Measurements from ENCODE around the gene HPSE2.
"Not testable (repeated sequence)": the region's sequence is repeated elsewhere in the genome, so short reads cannot be mapped to it uniquely, and the experiment has no call there.

HPSE2 gene

DNA sequence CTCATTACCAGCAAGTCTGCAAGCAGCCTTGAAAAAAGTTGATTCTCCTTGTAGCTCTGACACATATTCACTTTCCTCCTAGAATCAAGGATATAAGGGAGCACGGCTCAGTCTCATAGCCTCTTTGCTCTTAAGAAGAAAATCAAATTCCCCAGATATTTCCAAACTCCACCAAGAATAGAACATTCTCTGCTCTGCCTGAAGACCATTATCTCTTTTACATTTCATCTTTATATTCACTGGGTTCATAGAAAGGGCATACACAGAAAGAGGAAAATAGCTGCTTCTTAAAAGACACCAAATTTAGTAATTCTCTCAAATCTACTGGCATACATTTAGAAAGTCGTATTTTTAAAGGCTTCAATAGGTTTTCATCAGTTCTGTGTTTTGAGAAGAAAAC lies 92.0 kb downstream of the HPSE2 start:
- no peak for DNase-seq

- no peak for DNase-seq
Observed at GRCh38 chr10:99143011-99143410, 92.6 kb downstream of the HPSE2 start.

DNA sequence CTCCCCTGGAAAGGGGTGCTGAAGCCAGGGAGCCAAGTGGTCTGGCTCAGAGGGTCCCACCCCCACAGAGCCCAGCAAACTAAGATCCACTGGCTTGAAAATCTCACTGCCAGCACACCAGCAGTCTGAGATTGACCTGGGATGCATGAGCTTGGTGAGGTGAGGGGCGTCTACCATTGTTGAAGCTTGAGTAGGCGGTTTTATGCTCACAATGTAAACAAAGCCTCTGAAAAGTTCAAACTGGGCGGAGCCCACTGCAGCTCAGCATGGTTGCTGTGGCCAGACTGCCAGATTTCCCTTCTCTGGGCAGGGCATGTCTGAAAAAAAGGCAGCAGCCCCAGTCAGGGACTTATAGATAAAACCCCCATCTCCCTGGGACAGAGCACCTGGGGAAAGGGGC lies 102.8 kb downstream of the HPSE2 start:
- DNase-seq = not testable (repeated sequence)

DNA sequence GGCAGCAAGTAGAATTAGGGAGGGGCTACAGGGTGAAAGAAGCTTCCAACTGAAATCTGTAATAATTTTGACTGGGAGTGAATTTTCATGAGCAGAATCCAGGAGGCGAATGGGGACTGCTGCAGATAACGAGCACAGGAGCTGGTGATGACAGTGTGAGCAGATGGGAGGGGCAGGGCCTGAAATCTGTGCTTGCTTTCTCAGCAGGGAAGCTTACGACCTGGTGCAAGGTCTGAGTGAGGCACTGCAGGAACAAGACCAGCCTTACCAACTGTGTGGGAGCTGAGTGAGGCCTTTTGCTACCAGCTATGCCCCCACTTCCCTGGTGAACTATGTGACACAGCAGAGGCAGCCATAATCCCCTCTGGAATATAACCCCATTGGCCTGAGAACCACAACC lies 109.8 kb downstream of the HPSE2 start:
- no peak for DNase-seq

DNA sequence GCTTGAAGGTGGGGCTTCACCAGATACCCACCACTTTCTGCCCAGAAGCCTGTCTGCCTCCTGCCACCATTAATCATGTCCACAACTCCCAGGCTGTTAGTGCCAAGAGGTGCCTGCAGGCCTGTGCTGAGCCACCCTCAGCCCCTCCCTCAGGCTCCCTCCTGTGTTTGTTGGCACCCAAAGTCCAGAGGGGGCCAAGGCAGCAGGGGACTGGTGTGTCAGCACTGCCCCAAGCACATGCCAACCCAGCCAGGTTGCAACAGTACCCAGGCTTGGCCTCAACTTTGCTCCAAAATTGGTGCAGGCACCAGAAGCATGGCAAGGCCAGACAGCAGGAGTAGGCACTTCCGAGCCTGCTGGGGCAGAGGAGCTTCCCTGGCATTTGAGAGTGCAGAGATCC lies 111.3 kb downstream of the HPSE2 start:
- DNase-seq = no peak

GRCh38 chr10:99123851-99124250 lies 111.8 kb downstream of the HPSE2 start:
- no peak for DNase-seq

- no peak for DNase-seq
Observed at GRCh38 chr10:99123336-99123735, 112.3 kb downstream of the HPSE2 start.

- DNase-seq = no peak
Observed at GRCh38 chr10:99119258-99119748, 116.3 kb downstream of the HPSE2 start.

DNA sequence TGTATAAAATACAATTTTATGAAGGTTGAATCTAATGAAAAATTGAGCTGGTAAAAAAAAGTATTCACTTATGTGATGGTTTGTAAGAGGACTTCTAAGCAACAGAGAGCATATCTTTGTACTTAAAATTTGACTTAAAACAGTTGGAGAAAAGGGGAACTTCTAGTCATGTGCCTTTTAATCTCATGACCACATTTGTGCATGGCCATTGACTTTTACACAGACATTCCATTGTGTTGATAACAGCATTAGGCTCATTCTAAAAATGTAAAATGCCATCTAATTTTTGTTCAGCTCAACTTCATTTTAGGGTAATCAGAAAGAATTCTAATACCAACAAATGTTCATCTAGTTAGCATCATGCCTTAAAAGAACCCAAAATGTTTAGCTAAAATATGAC lies 119.9 kb downstream of the HPSE2 start:
- no peak for DNase-seq

DNA sequence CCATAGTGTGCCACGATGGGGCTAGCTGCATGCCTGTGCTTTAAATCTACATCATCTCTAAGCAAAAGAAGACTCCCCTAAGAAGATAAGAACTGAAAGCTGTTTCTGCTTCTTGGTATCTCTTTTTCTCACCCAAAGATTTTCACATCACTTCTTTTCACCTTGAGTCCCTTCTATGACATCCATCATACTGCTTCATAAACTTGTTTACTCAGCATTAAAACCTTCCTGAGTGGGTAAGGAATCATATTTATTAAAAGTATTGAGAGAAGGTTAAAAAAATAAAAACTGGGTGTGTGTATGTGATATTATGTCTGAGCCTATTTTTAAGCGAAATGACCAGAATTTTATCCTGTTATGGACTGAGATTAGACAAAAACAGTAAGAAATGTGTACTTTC lies 150.3 kb downstream of the HPSE2 start:
- DNase-seq = no peak

DNA sequence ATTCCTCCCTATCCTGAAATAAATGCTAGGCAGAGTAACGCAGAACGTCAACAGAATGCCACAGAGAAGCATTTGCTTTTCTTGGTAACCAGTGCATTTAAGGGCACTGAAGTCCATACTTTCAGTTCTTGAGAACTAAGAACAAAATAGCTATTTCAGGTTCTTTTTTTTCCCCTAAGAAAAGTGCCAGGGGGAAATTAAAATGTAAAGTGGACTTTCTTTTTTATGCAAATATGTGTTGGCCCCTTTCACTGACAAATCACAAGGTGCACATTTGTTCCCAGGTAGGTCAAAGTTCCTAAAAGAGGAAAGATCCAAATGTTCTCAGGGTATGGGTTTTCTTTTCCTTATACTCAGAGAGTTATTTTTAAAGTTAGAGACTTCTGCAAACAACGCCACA lies 151.5 kb downstream of the HPSE2 start:
- no peak for DNase-seq

DNA sequence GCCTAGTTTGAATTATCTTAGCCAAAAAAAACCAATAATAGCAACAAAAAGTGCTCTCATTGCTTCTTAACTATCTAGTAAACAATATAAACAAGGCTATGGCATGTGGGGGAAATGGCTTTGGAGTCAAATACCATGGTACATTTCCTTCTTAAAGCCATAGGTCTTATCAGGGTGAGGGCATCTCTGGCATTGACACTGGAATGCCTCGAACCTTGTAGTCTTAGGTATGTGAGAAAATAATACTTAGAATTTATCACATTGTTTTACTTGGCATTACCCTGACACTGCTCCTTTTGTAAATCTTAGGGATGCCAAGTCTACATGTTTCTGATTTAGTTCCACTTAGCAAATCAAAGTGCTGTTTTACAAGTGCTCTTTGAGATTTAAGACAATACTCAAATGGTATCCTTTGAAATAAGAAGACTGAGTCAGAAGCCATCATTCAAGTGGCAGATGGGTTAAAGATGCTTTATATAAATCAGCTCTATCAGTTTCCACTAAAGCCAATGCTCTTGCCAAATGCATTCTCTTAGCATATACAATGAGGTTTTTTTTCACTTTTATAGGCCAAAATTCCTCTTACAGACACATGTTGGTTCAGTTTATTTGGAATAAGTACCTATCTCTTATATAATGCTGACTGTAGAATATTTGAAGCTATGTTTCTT lies 155.2 kb downstream of the HPSE2 start:
- no peak for DNase-seq

DNA sequence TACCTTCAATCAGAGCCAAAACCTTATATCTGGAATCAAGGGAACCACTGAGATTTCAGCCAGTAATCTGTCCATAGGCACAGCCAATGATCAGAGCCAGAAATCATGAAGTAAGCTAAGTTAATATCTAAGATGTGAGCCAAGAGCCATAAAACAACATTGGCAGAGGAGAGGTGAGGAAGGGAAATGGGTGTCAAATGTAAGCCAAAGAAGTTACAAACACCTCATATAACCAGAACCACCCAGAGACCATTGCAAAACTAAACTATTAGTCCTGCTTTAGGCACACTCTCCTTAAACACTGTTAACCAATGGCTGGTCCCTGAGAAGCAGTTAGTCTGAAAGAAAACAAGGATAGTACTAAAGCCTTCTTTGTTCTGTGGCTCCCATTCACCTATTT lies 173.1 kb downstream of the HPSE2 start:
- no peak for DNase-seq

- DNase-seq = no peak
Observed at GRCh38 chr10:99058762-99059161, 176.9 kb downstream of the HPSE2 start.

DNA sequence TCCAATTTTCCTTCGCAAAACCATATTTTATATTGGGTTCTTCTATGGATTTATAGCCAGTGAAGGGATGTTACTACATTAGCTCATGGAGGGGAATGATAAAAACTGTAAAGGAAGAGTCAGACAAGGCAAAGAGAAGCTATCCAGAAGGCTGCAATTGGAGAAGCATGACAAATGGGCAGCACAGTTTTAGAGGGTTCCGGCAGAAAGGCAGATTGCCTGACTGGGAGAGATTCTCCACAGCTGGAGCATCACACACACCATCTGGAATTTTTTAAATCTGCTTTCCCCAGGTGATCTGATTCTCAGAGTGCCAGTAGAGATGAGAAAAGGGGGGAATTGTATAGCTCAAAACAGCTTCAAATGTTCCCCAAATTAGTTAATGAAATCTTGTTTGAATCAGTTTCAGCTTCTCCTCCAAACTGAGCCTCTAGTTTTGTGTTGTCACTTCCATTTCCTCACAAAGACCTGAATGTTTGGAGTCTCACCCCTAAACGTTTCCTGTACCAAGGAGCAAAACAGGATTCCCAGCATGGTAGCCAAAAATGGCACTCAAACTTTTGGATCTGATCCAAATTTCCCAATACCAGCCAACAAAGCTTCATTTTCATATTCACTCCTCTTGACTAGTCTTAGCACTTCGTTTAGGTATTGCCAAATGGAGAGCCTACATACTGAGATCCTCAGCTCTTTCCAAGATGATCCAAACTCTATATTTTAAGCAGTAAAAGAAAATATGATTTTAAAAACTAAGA lies 177.5 kb downstream of the HPSE2 start:
- no peak for DNase-seq

- DNase-seq = no peak
Observed at GRCh38 chr10:99045671-99046070, 190.0 kb downstream of the HPSE2 start.

DNA sequence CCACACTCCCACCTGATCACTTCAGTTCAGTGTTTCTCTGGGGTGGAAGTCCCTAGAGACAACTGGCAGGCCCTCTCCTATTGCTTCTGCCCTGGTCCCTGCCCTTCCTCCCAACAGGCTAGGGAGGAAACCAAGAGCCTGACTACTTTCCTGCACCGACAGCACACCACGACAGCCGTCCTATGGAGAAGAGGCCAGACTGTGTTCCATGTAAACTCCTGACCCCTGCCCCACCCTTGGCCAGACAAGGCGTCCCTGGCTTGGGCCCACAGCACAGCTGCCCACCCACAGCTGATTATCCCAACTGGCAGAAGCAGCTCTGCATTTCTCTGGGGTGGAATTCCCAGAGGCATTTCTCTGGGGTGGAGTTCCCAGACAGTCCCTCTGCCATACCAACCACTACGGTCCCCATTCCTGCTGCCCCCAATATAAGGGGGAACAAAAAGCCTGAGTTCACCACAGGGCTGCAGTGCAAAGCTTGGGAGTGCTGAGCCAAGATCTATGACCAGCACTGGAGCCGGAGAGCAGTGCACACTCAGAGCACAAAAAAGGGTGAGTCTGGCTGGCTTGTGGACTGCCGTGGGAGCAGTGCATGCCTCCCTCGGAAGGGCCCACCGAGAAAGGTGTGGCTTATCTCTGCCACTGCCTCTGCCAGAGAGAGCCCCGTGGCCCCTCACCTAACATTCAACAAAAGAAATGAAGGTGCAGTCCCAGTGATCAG lies 193.4 kb downstream of the HPSE2 start:
- DNase-seq = no peak

DNA sequence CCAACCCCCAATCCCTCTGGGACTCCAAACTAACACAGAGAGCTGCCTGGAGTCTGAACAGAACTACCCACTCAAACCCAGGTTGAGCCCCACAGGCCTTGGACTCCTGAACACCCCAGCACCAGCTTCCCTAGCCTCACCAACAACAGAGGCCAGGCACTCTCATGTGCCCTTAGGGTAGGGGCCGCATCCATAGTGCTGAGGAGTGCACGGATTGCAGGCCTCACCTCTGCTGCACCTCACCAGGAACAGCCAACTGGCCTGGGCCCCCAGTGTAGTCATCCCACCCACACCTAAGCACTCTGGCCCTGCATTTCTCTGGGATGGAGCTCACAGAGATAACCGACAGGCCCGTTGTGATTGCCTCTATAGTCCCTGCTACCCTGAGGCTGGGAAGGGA lies 194.2 kb downstream of the HPSE2 start:
- no peak for DNase-seq

DNA sequence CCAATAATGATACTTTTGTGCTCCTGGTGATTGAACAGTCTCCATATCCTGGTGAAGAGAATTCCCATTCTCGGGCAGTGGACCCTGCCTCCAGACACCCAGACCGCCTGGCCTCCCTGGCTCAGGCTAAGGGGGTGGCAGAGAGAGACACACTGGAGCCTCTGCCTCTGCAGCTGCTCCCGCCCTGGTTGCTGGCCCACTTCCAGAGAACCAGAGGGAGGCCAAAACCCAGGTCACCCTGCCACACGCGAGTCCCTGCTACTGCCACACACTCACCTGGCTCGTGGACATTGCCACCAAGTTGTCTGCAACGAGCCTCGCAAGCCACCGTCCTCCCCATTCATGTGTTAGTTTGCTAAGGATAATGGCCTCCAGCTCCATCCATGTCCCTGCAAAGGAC lies 221.8 kb downstream of the HPSE2 start:
- no peak for DNase-seq

GRCh38 chr10:99010286-99010685 lies 225.4 kb downstream of the HPSE2 start:
- DNase-seq = no peak

- DNase-seq = no peak
Observed at GRCh38 chr10:99008054-99008453, 227.6 kb downstream of the HPSE2 start.

DNA sequence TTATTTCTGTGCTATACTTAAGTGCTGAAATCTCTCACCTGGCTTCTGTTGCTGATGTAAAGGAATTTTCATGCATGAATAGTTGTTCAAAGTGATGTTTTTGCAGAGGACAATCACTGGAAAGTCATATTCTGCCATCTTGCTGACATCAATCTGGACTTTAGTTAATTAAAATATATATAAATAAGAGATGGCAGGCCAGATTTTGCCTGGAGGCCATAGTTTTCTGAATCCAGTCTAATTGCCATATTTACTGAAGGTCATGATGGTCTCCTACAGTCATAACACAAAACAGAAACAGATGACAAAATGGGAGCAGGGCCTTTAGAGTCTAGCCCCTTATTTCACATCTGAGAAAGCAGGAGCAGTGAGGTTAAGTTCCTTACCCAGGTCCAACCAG lies 228.2 kb downstream of the HPSE2 start:
- no peak for DNase-seq

DNA sequence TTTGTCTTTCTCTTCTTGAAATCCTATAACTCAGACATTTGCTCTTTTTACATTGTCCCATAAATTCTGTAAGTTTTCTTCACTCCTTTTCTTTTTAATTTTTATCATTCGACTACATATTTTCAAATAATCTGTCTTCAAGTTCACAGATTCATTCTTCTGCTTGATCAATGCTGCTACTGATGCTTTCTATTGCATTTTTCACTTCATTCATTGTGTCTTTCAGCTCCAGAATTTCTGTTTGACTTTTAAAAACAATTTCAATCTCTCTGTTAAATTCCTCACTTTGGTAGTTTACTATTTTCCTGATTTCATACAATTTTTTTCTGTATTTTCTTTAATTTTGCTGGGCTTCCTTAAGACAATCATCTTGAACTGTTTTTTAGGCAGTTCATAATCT lies 230.4 kb downstream of the HPSE2 start:
- no peak for DNase-seq

GRCh38 chr10:99004738-99005137 lies 230.9 kb downstream of the HPSE2 start:
- no peak for DNase-seq
